Measurements from ENCODE around the gene GTF3A.

- TF ChIP-seq POLR2A (IDR thresholded peaks at IDR 0.05) (no peak), CTCF (IDR thresholded peaks at IDR 0.05) (no peak)
Measured at GRCh38 chr13:27389891-27390290, 34.5 kb upstream of the GTF3A start.
